Panc1 (cell line): ENCODE measurements around the gene LHX4. TPM values are rescaled to one million over a fixed set of nuclear protein-coding genes. Genes with fewer than 3 reads are reported as not detected.

Experiments used
- ATAC-seq: fragments of 200-7000 bp; cut with Tn5 transposase; 2 replicates; pipeline ENCODE4 v1.9.1; 2020; ENCODE audit warnings: mild to moderate bottlenecking, moderate library complexity
- BruUV-seq: library from RNA; stranded (reverse); fragments of 400-500 nt; replicated peaks from 2 replicates; lab custom pipeline; 2021; lab: Mats Ljungman, UMichigan
- CTCF ChIA-PET: fragments of 300-600 bp; sonication (Branson Sonifier 250); formaldehyde crosslinking; loops from one replicate; lab custom pipeline; 2022; ENCODE audit warnings: antibody characterized with exemption; lab: Charles Lee
- POLR2A ChIA-PET: fragments of 300-600 bp; sonication (Branson Sonifier 250); formaldehyde crosslinking; loops from one replicate; lab custom pipeline; 2022; ENCODE audit warnings: antibody characterized with exemption; lab: Charles Lee
- DNase-seq: peaks from one replicate; pipeline ENCODE4 v3.0.0-alpha.2; 2010; ENCODE audit warnings: low read depth, low spot score
- H3K27ac ChIP-seq: 2 replicates; pipeline ENCODE4 v1.5.1; 2011; ENCODE audit warnings: mild to moderate bottlenecking, low read length, inconsistent platforms
- H3K27me3 ChIP-seq: fragments of 200-500 bp; sonication (Bioruptor generic); 2 replicates; pipeline ENCODE4 v1.6.0; 2014; ENCODE audit warnings: low read length, inconsistent platforms; ENCODE audit not compliant: control insufficient read depth, insufficient read depth
- H3K36me3 ChIP-seq: fragments of 200-500 bp; sonication (Bioruptor generic); 2 replicates; pipeline ENCODE4 v1.5.1; 2014; ENCODE audit warnings: inconsistent platforms, mild to moderate bottlenecking, low read length, moderate library complexity; ENCODE audit not compliant: control insufficient read depth, insufficient read depth
- H3K4me1 ChIP-seq: 2 replicates; pipeline ENCODE4 v1.5.1; 2011; ENCODE audit warnings: inconsistent platforms, mild to moderate bottlenecking, low read length, moderate library complexity; ENCODE audit not compliant: control insufficient read depth, insufficient read depth
- H3K4me3 ChIP-seq, 2 experiments: 2 replicates each; pipeline ENCODE4 v1.5.1; 2011 to 2012; ENCODE audit warnings: low read depth in 2 of 2, low read length in 2 of 2, mild to moderate bottlenecking in 2 of 2, inconsistent platforms in 1 of 2, moderate library complexity in 1 of 2
- H3K9me3 ChIP-seq: fragments of 200-500 bp; sonication (Bioruptor generic); 2 replicates; pipeline ENCODE4 v1.5.1; 2014; ENCODE audit warnings: low read depth, mild to moderate bottlenecking, inconsistent platforms, low read length, moderate library complexity; ENCODE audit not compliant: control insufficient read depth, insufficient read depth
- CTCF ChIP-seq: fragments of 450-650 bp; IDR thresholded peaks from 2 replicates; pipeline ENCODE4 v1.5.1; 2017; ENCODE audit warnings: mild to moderate bottlenecking
- POLR2AphosphoS5 ChIP-seq: IDR thresholded peaks from 2 replicates; pipeline ENCODE4 v1.6.1; 2012; ENCODE audit warnings: mild to moderate bottlenecking, low read depth, low read length, moderate library complexity
- REST ChIP-seq, 2 experiments: IDR thresholded peaks; 2 replicates each; pipeline ENCODE4 v1.6.1; 2011 to 2012; ENCODE audit warnings: low read depth in 2 of 2, control low read depth in 1 of 2, low read length in 1 of 2, mild to moderate bottlenecking in 1 of 2, moderate library complexity in 1 of 2; ENCODE audit not compliant: insufficient read depth in 1 of 2
- SIN3A ChIP-seq: IDR thresholded peaks from 2 replicates; pipeline ENCODE4 v1.6.1; 2012; ENCODE audit warnings: low read depth, mild to moderate bottlenecking, low read length, moderate library complexity, borderline replicate concordance; ENCODE audit not compliant: insufficient read depth
- TCF7L2 ChIP-seq: IDR thresholded peaks from 2 replicates; pipeline ENCODE4 v1.6.1; 2011; ENCODE audit warnings: mild to moderate bottlenecking, low read depth, low read length, inconsistent platforms
- in situ Hi-C: cut with HindIII; loops from 2 replicates; pipeline ENCODE4 v1.10.0; 2016; ENCODE audit warnings: low sequenced_read_pairs, low pct_unique_long_range_greater_than_20kb
- intact Hi-C: fragments of 100-400 bp; cut with micrococcal nuclease; formaldehyde crosslinking; loops from one replicate; pipeline ENCODE4 v1.10.0; 2022; ENCODE audit not compliant: unreplicated experiment
- total RNA-seq: library from RNA; stranded (reverse); gene quantifications from one replicate; pipeline ENCODE4 v1.2.1, GENCODE V29; 2021; ENCODE audit not compliant: unreplicated experiment

Gene LHX4
- total RNA-seq, 1 experiment from 2014 or later = 0.72 TPM

- intact Hi-C loops = no loop called here
Measured at GRCh38 chr1:180210008-180210620, 19.9 kb upstream of the LHX4 start.

GRCh38 chr1:180211156-180211859 lies 18.8 kb upstream of the LHX4 start:
- Histone ChIP-seq H3K4me1 (no peaks in the 10 kb centered on the region), H3K36me3 (no peaks in the 10 kb centered on the region), H3K27ac (no peak overlapping the region), H3K4me3 (no peak overlapping the region), H3K9me3 (no peaks in the 10 kb centered on the region), H3K27me3 (no peaks in the 10 kb centered on the region)
- ChIA-PET CTCF (no interaction called here), POLR2A (no interaction called here)
- no peak for DNase-seq
- intact Hi-C loops = no loop called here
- in situ Hi-C loops = no loop called here
- peak; percentile 24; the same call in 1 of the 2 replicates for ATAC-seq
- no TSS peak for BruUV-seq
- TF ChIP-seq TCF7L2 = no peak

More at GRCh38 chr1:180210008-180210620, 19.9 kb upstream of the LHX4 start:
- Histone ChIP-seq H3K27me3 (no peaks in the 10 kb centered on the region), H3K36me3 (no peaks in the 10 kb centered on the region), H3K27ac (no peak overlapping the region), H3K4me3 (no peak overlapping the region), H3K9me3 (no peaks in the 10 kb centered on the region), H3K4me1 (no peaks in the 10 kb centered on the region)
- ATAC-seq (no peak), DNase-seq (no peak)
- in situ Hi-C loops = no loop called here
- BruUV-seq = no TSS peak
- ChIA-PET POLR2A (no interaction called here), CTCF (no interaction called here)
- no peak for TF ChIP-seq CTCF
- no peak for TF ChIP-seq POLR2AphosphoS5
- TF ChIP-seq TCF7L2 = no peak
- no peak for TF ChIP-seq SIN3A
- TF ChIP-seq REST (IDR thresholded peaks at IDR 0.05; ENCODE audit: insufficient read depth in 1 of 2, low read depth in 2 of 2, low read length in 1 of 2) = no peak

GRCh38 chr1:180211860-180212229 lies 18.2 kb upstream of the LHX4 start:
- in situ Hi-C loops (no loop called here), intact Hi-C loops (no loop called here)
- Histone ChIP-seq H3K36me3 (no peaks in the 10 kb centered on the region), H3K27me3 (no peaks in the 10 kb centered on the region), H3K27ac (no peak overlapping the region), H3K4me3 (no peak overlapping the region), H3K4me1 (no peaks in the 10 kb centered on the region), H3K9me3 (no peaks in the 10 kb centered on the region)
- POLR2A ChIA-PET = no interaction called here
- no TSS peak for BruUV-seq
- CTCF ChIA-PET = no interaction called here
- DNase-seq (no peak), ATAC-seq (no peak)
- TF ChIP-seq TCF7L2 = no peak
- TF ChIP-seq CTCF = no peak
- no peak for TF ChIP-seq SIN3A
- TF ChIP-seq POLR2AphosphoS5 = no peak
- TF ChIP-seq REST (IDR thresholded peaks at IDR 0.05; ENCODE audit: insufficient read depth in 1 of 2, low read depth in 2 of 2, low read length in 1 of 2) = no peak
